ENCODE results near the gene FRMD4A.
A peak's percentile ranks its signal among the peaks of the same experiment; 100 is the strongest.
"Not testable (repeated sequence)": the region's sequence is repeated elsewhere in the genome, so short reads cannot be mapped to it uniquely, and the experiment has no call there.

FRMD4A gene

DNA sequence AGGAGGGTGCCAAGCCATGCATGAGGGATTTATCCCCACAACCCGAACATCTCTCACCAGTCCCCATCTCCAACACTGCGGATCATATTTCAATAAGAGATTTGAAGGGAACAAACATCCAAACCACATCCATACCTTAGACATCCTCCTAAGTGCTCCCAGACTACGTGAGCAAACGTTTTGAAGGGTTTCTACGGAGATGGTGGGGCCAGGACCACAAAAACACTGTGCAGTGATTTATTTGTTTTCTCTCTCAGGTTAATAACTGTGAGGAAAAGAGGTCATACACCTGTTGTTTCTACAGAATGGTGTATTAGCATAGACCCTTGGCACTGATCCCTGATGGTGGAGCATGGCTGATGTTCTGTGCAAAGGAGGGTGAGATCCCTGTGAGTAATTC lies 277.8 kb downstream of the FRMD4A start:
- DNase-seq (ENCODE audit: low spot score) = no peak

DNA sequence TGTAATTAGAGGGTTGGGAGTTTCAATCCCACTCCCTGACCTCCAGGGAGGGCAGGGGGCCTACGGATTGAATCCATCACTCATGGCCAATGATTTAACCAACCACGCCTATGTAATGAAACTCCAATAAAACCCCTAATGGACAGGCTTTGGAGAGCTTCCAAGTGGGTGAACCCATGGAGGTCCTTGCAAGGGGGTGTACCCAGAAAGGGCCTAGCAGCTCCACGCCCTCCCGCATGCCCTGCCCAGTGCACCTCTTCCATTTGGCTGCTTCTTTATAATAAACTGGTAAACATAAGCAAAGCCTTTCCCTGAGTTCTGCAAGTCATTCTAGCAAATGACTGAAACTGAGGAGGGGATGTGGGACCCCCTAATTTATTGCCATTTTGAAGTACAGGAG lies 280.1 kb downstream of the FRMD4A start:
- DNase-seq (ENCODE audit: low spot score) = no peak

DNA sequence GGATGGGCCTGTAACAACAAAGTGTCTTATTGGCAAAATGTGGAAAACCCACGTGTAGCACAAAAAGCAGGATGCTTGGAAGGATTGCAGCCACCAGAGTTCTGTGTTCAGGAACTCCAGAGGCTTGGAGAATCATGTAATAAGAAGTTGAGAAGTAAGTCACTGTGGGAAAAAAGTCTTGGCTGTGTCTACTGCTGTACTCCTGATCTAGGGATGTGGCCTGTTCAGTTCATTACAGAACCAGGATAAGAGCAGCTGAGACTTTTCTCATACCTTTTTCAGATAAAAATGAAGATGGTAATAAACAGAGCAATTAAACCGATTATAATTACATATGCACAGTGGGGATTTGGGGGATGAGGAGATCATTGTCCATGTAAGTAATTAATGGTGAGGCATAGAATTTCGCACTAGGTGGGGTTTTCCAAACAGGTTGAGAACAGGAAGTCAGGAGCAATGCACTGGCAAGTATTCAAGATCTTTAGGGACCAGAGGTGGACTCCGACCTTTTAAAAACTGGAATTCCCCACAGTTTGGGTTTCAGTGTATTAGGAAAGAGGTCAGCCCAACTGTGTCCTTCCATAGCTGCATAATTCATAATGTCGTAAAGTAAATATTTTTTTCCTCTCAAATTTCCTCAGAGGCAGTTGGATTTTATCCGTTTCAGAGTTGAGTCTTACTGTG lies 281.7 kb downstream of the FRMD4A start:
- no peak for DNase-seq (ENCODE audit: low spot score)

DNA sequence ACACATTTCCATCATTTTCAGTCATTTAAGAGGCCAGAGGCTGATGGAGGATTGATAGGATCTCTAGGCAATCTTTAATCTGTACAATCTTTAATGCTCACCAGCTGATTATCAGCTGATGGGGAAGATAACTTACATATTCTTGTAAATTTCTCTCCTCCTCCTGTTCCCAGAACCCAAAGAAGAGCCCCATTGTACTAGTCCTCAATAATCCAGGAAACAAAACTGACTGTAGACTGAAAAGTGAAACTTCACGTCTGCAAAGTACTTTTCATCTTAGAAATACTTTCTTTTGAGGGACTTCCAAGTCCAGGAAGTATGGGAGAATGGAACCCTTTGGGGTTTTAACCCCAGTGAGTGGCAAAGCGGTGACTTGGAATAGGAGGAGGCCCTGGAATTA lies 283.3 kb downstream of the FRMD4A start:
- no peak for DNase-seq (ENCODE audit: low spot score)

DNA sequence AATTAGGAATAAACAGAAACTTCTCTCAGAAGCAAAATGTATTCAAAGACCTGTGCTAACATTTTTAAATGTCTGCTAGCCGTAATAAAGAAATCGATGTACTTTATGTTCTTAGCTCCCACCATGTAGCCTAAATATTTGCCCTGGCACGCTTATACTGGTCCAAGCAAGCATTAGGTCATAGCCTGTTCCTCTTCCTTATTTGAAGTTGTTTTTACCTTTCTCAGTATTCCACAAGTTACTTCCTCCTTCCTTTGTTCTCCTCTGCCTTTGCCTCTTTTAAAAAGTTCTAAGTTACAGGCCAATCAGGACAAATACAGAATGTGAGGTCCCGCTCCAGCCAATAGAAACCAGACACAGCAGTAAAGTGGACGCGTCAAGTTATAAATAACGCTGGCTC lies 288.7 kb downstream of the FRMD4A start:
- not testable (repeated sequence) for DNase-seq (ENCODE audit: low spot score)

DNA sequence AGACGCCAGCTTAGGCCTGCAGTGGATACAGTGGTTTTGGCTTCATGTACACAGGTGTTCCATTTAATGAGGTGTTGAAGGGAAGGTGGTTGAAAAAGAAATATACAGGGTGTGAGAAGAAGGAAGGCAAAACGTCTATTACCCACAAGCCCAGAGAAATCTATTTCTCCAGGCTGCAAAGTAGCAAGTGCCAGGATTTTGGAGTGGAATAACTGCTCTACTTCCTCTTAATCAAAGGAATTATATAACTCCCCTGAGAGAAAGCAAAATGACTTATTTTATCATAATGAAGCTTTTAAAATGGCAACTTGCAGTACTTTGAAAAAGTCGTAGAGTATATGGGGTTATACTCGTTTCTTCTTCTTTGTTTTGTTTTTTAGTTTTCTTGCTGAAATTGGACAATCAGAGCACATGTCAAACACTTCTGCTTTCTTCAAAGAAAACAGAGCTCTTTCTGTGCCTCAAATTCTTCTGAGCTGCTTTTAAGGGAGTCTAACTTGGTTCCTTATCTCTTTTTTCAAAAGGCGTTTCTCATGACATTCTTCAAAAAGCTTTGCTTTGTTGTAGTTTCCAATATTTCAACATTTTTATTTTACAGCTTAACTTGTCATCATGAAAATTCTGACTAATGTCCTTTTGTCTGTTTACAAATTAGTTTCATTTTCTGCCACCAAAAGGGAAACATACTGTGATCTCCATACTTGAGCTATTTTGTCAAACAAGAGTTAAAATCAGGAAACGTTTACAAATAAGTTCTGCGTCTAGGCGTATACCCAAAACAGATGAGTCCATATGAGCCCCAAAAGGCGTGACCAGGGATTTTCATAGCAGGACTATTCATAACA lies 289.7 kb downstream of the FRMD4A start:
- DNase-seq (ENCODE audit: low spot score) = no peak

DNA sequence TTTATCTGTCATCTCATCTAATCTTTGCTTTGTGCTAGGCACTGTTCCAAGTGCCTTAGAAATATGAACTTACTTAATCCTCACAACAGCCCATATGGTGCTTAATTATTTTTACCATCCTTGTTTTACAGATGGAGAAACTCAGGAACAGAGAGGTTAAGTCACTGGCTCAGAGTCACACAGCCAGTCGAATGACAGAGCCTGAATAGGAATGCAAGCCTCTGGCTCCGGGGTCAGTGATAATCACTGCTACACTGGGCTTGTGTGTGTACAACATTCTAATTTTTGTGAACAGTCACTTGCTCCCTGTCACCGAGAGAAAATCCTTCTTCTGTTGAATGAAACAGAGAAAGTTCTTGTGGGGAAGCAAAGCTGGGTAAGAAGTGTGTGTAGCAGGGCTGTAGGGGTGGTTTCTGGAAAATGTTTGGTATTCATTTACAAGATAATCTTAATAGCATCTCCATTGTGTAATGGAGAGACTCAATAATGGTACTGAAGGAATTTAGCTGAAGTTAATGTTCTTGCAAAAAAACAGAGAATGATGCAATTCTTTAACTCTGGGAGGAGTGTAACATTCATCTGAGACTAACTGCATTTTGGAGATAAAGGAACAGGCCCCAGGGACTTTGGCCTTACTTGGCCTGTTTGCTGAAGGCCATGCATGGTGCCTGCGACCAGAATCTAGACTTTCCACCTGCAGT lies 290.6 kb downstream of the FRMD4A start:
- no peak for DNase-seq (ENCODE audit: low spot score)

DNA sequence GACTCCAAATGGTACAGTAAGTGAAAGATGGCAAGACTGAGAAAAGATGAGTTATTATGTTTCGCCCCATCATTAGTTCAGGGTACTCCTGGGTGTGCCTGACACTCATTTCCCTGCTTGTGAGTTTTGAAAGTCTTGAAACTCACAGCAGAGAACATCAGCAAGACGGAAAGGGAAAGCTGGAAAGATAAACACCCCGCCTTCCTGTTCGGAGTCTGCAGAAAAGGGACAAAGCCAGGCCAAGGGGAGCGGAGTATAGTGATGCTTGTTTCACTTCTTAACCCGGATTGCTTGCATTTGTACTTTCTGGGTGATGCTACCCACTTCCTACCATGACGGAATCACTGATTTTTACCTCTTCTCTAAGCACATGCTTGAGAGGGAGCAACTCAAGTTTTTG lies 294.5 kb downstream of the FRMD4A start:
- no peak for DNase-seq (ENCODE audit: low spot score)

DNA sequence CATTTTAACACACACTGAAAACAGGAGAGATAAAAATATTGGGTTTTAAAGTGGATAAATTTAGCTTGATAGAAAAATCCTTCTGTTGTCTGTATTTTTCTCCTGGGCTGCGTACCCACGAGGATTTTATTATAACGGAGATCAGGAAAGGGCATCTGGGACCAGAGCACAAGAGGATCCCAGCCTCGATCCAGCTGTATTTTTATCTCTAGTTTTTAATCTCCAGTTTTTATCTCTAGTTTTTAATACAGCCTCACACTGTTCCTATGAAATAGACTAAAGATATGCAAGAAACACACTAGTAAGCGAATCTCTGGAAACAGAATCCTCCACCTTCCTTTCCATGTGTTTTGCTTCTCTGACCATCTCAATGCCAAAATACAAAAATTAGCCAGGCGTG lies 295.2 kb downstream of the FRMD4A start:
- no peak for DNase-seq (ENCODE audit: low spot score)

DNA sequence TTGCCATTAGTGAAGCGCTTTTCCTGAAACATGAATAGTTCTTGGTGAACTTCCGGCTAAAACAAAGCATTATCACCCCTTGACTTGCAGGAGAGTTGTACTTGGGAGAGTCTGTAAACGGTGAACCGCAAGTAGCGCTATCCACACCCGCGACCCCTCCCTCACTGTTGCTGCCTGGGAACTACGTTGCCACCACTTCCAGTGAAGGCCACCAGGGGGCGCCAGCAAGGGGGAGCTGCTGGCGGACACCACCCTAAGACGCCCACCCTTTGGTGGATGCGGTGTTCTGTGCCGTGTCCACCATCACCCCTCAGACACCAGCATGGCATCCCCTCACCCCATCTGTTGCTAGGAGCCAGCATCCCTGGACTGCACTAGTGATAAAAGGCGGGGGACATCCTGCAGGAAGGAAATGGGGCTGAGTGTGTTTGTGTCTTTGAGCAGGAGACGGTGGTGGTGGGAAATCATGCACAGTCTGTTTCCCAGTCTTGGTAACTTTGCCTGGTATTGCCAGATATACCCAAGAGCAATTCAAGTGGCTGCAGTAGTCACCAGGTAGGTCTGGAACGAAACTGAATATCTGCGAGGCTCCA lies 298.2 kb downstream of the FRMD4A start:
- peak; percentile 14 for DNase-seq (ENCODE audit: low spot score)

DNA sequence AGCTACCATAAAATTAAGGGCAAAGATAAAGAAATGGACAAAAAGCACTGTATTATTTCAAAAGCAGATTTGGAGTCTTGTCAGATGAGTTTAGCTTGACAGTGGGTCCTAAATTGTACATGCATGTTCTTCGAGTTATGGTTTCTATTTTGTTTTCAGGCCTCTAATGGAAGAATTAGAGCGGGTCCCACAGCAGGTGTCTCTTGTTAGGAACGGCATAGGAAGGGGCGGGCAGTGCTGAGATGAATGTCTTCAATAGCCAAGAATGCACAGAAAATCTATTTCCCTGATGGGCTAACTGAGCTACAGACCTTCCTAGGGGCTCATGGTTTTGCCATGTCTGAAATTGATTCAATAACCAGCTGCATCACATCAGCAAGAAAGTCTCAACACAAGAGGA lies 304.4 kb downstream of the FRMD4A start:
- no peak for DNase-seq (ENCODE audit: low spot score)

DNA sequence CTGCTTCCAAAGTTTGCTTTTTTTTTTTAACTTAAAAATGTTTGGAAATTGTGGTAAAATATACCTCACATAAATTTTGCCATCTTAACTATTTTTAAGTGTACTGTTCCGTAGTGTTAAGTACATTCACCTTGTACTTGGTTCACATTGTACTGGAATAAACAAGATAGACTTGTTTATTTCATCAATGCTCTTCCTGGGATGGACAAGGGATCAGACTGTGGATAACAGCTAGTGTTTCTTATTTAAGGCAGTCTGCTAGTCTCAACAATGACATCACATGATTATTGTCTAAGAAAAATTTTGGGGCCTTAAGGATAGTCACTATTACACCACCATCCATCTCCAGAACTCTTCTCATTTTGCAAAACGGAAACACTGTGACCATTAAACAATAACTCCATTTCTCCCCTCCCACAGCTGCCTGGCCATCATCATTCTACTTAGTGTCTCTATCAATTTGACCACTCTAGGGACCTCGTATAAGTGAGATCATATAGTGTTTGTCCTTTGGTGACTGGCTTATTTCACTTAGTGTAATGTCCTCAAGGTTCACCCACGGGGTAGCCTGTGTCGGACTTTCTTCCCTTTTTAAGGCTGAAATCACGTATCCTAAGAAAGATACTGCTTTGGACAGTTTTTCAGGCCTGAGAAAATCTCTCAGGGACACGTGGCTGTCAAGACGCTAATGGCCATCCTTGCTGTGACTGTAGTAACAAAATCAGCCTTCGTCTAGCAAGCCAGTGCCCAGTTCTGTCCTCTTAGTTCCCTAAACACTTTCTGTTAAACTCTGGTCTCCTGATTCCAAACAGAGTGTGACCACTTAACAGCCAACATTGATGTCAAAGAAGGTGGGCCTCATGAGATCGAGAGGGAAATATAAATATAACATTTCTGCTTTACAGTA lies 305.2 kb downstream of the FRMD4A start:
- no peak for DNase-seq (ENCODE audit: low spot score)

DNA sequence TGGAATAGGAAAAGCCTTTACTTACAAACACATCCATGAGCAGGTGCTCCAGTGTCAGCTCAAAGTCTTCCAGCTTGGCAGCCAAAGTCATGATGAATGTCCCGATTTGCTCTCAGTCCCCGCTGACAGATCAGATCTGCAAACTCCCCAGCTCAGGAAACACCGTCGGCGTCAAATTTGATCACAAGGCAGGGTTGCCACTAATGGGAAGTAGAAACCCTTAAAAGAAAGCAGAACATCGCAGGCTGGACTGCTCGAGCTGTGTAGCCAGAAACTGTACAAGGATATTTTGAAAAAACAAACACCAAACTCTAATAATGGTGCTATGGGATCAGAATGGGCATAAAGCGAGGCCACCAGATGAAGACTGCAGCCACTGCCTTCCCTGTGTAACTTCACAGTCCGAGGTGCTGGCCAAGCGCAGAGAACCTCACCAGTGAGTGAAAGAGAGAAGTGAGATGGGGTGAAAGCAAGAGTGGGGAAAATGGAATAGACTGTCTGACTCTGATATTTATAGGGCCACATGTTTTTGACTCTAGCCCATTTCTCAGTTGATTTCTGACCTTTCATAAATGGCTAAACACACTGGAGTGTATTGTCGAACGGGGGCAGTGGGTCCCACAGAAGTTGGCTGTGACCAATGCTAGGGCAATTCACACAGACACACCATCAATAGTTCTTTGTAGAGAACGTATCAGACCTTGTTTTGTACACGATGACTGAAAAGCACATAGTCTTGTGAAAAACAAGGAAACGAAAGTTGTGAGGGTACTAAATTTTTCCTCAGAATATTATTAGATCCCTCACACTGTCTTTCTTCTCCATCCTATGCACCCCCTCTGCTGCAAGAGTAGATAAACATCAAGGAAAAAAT lies 306.2 kb downstream of the FRMD4A start:
- no peak for DNase-seq (ENCODE audit: low spot score)

DNA sequence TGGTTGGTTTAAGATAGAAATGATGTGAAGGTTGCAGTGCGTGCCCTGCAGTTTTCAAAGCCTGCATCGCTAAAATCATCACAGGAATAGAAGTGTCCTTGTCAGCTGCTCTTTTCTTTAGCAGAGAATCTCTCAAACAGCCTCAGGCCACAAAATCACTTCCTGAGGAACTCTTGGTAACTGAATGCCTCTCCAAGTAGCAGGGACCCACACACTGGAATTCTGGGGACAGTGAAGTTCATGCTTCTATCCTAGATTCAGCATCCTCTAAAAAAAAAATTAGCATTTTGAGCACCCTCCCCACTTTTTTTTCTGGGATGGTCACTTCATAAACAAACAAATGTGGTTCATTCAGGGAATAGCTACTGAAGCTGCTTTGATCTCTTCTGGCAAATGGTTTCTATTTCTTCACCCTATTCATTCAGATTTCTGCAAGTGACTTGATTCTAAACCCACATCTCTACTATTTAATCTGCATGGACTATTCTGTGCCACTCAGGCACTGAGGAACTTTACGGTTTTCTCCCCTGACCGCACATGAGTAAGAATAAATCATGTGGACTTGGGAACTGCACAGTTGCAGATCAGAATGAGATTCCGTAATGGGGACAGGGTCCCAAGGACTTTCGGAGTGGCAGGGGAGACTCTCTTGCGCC lies 306.9 kb downstream of the FRMD4A start:
- no peak for DNase-seq (ENCODE audit: low spot score)

DNA sequence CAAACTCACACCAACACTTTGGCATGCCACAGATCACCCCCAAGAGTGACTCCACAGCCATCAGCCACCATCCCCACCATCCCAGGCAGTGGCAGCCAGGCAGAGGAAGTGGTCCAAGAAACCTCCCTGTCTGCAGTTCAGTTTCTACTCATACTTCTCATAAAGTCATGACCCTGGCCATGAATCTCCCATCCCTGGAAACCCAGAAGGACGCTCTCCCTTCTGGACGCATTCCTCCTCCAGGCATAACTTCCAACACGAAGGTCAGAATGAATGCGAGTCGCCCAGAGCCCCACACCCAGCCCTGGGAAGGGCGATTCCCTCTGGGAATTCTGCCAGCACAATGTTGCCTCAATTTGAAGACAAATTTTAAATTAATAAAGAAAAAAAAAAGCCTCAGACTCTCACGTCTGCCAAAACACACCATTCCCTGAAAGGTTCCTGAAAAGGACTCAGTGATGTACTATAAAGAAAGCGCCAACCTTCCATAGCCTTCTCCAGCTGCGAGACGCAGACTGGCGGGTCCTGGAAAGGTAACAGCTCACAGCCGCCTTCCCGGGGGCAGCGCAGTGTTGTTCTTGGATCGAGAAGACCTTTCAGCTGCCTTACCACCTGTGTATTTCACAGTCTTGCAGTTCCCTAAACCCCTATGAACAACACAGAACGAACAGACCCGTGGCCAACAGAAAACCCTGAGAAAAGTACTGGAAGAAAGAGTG lies 307.6 kb downstream of the FRMD4A start:
- no peak for DNase-seq (ENCODE audit: low spot score)

DNA sequence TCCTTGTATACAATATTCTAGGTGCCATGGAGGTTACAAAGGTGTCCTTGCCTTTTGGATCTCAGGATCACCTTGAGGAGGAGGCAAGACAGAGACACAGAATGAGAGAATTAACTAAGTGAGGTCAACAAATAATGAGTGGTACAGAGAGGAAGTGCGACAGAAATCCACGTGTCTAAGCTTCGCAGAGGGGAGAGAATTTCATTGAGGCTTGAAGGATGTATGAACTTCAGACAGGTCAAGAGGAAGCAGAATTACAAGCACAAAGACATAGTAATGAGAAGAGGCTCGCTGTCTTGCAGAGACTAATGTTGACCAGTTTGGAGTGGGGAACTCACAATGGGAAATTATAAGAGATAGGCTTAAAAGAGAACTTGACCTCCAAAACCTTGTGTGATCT lies 308.7 kb downstream of the FRMD4A start:
- no peak for DNase-seq (ENCODE audit: low spot score)

DNA sequence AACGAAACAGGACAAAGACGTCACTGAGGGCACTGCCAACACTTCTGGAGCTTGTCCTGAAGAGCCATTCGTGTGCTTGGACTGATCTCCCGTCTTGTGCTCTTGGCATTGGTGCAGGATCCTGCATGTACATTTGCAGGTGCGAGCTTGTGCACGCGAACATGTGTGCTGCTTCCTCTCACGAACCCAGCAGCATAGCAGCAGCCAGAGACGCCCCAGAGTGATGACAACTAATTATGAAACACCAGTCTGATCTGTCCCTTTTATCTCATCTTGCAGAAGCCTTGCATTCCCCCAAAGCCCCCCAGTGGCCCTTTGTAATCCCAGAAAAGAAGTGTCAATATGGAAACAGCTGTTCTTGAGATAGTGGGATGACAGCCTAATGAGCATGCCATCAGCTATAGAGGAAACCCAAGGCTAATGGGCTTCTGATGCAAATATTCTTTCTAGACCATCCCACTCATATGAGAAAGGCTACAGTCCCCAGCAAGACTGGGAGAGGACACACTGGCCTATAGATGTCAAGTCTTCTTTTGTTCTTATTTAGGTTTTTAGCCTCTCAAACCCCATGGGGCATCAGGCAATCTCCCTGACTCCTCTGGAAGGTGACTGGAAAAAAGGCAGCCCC lies 310.6 kb downstream of the FRMD4A start:
- DNase-seq (ENCODE audit: low spot score) = no peak

DNA sequence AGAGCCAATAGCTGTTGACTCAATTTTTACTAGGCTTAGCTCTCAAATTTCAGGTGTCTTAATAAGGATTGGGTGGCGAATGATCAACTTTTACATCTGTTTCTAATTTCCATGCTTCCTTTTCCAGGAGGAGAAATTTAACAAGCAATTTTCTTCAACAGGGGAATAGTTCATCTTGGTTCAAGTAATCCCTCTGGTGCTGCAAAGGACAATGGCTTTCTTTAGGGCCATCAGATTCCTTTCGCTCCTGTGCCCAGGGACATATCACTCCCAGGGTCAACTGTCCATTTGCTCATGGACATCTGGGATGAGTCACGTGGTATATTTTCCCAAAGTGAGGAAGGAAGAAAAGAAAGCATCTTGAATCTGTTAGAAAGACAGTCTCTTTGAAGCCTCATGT lies 313.3 kb downstream of the FRMD4A start:
- no peak for DNase-seq (ENCODE audit: low spot score)

DNA sequence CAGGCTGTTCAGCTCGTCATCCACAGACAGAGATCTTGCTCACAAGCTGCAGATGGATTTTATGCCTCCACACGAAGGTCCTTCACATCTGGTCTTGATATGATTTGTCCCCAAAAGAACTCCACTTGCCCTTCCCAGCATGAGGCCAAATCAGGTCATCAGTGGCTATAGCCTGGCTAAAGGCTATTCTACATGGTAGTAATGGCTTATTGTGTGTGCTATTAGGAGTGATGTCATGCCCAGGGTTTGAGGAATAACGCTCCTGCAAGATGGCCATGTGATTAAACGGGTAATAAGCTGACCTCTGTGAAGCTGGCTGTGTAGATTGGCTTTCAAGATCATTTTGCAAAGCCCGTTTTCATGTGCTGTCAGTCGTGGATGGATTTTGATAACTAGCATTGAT lies 313.8 kb downstream of the FRMD4A start:
- no peak for DNase-seq (ENCODE audit: low spot score)

All from CD4-positive, alpha-beta T cell treated with Interleukin-6 at 100 ng/mL for 8 hours (primary cell).